D721Med (cell line): ENCODE measurements around the gene CCNB2.

Experiments used
- DNase-seq: peaks from one replicate; pipeline ENCODE4 v3.0.0; 2011; ENCODE audit warnings: low spot score; ENCODE audit not compliant: insufficient read length
- FAIRE-seq: peaks from 2 replicates; lab custom pipeline; 2011; peaks lifted over from hg19 to GRCh38; lab: Jason Lieb, UNC
- TF ChIP-seq, protein P1 (sequence below): IDR thresholded peaks from 2 replicates; pipeline ENCODE4 v1.5.1; 2012; ENCODE audit warnings: mild to moderate bottlenecking, control low read depth; ENCODE audit not compliant: insufficient read depth; ENCODE audit errors: missing control alignments

The CCNB2 gene

DNA sequence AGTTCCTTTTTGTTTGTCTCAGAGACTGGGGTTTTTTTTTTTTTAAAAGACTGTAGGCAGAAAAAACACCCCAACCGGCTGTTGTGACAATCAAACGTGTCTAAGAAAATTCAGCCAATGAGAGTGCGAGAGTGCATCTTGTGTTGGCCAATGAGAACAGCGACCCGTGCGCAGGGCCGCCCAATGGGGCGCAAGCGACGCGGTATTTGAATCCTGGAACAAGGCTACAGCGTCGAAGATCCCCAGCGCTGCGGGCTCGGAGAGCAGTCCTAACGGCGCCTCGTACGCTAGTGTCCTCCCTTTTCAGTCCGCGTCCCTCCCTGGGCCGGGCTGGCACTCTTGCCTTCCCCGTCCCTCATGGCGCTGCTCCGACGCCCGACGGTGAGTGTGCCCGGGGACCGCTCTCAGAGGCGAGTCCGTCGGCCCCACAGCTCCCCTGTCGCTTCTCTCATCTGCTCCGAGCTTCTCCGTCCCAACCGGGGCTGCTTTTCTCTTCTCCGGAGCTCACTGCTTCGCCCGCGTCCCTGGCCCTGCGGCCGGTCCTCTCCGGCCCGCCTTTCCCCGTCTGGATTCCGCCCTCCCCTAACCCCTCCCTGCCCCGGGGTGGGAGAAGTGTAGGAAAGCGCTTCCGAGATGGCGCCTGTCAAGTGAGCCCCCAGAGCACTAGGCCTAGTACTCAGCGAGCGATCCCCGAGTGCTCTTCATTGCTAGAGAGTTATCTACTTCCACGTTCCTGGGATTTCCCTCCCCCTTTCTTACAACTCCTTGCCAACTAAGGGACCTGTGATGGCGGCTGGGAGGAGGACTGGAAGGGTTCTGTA lies at the start of gene CCNB2:
Gene CCNB2 (plus strand): TSS at position 235 of the 821 bp plus-strand sequence. CDS start 123 bp downstream, at position 358.
- DNase-seq (peak; percentile 89), FAIRE-seq (peak; percentile 35)
- TF ChIP-seq, protein P1, sequence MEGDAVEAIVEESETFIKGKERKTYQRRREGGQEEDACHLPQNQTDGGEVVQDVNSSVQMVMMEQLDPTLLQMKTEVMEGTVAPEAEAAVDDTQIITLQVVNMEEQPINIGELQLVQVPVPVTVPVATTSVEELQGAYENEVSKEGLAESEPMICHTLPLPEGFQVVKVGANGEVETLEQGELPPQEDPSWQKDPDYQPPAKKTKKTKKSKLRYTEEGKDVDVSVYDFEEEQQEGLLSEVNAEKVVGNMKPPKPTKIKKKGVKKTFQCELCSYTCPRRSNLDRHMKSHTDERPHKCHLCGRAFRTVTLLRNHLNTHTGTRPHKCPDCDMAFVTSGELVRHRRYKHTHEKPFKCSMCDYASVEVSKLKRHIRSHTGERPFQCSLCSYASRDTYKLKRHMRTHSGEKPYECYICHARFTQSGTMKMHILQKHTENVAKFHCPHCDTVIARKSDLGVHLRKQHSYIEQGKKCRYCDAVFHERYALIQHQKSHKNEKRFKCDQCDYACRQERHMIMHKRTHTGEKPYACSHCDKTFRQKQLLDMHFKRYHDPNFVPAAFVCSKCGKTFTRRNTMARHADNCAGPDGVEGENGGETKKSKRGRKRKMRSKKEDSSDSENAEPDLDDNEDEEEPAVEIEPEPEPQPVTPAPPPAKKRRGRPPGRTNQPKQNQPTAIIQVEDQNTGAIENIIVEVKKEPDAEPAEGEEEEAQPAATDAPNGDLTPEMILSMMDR: no peak

DNA sequence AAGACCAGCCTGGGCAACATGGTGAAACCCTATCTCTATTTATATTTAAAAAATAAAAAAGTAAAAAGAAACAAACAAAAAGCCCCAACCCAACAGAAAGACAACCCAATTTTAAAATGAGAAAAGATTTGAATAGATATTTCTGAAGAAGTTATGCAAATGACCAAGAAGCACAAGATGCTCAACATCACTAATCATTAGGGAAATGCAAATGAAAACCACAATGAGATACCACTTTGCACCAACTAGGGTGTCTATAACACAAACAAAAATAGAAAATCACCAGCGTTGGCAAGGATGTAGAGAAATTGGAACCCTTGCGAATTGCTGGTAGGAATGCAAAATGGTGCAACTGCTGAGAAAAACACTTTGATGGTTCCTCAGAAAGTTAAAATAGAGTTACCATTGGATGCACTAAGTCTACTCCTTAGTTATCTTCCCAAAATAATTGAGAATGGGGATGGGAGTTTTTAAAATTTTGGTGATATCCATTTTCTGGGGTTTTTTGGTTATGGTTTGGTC lies 45.8 kb upstream of the CCNB2 start:
- DNase-seq (no peak), FAIRE-seq (no peak)
- TF ChIP-seq, protein P1: no peak

DNA sequence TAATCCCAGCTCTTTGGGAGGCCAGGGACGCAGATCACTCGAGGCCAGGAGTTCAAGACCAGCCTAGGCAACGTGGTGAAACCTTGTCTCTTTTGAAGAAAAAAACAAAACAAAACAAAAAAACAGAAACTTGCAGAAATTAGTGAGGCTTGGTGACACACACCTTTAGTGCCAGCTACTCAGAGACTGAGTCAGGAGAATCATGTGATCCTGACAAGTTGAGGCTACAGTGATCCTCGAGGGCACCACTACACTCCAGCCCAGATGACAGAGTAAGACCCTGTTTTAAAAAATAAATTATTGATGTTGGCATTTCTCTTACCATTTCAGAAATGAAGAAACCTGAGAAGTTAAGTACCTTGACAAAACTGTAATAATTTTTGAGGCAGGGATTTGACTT lies 44.6 kb upstream of the CCNB2 start:
- TF ChIP-seq, protein P1: no peak
- FAIRE-seq (no peak), DNase-seq (no peak)

DNA sequence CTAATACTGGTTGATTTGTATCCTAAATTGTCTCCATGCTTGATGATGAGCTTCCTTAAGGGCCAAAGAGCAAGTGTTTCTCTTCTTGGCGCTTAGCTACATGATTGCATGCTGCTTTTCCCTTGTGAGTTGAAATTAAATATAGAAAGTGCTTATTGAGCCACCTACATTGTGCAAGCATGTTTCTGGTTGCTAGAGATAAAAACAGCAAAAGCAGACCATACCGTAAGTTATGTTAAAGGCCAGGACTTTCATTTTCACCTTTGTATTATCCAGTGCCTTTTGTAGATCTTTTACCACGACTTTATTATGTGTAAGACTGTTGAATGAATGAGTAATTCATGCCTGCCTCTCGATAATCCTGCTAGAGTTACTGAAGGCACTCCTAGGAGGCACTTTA lies 41.9 kb upstream of the CCNB2 start:
- TF ChIP-seq, protein P1: no peak
- DNase-seq (no peak), FAIRE-seq (no peak)

DNA sequence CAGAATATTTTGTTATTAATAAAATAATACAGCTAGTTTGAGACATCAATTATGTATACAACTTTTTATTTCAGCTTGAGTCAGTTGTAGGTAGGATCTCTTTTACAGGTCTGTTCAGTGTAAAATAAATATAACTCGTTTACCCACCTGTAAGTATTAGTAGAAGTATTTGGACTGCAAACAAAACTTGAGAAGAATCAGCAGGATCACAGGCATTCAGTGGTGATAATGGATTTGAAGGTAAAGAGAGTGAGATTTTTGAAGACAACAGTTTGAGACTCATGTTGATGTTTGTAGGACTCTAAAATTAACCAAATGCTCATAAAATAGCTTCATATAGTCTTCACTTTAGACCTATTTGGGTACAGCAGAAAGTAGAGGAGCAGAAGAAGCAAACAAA lies 35.5 kb upstream of the CCNB2 start:
- TF ChIP-seq, protein P1: no peak
- FAIRE-seq: no peak
- DNase-seq: no peak

DNA sequence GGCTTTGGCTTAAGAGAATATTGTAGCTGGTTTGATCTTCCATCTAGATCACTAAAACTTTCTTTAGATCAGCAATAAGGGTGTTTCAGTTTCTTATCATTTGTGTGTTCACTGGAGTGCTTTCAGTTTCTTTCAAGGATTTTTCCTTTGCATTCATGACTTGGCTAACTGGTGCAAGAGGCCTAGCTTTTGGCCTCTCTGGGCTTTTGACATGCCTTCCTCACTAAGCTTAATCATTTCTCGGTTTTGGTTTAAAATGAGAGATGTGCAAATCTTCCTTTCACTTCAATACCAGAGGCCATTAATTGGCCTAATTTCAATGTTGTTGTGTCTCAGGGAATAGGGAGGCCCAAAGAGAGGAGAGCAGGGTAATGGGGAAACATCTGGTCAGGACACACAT lies 30.3 kb upstream of the CCNB2 start:
- no peak for FAIRE-seq
- TF ChIP-seq, protein P1: no peak
- no peak for DNase-seq

DNA sequence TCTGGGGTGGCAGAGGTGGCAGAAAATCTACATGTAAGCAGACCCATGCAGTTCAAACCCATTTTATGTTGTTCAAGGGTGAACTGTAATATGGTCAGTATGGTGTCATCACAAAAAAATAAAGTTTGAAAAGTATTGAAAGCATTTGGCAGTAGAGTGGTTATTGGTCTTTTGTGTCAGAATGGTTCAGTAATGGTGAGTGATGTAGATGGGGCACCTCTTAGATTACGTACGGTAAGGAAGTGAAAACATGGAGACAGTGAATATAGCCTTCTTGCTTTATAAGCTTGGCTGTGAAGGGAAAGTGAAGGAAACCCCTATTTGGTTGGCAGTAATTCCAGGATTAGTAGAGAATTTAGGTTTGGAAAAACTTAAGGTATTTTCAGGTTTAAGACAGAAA lies 17.2 kb upstream of the CCNB2 start:
- FAIRE-seq (no peak), DNase-seq (no peak)
- TF ChIP-seq, protein P1: no peak
